IPS-11a (cell line): ENCODE measurements around the gene SLC39A8.

Experiments
- H3K4me3 ChIP-seq: one replicate; pipeline ENCODE4 v1.5.1; 2013; ENCODE audit warnings: low read depth, low read length, control low read depth

Gene SLC39A8

GRCh38 chr4:102234243-102234838 is 110.9 kb downstream of the SLC39A8 start:
- H3K4me3 ChIP-seq: no peak overlapping the region

GRCh38 chr4:102230194-102230593 is 115.1 kb downstream of the SLC39A8 start:
- no peak overlapping the region for H3K4me3 ChIP-seq

GRCh38 chr4:102227388-102227787 is 117.9 kb downstream of the SLC39A8 start:
- H3K4me3 ChIP-seq: no peak overlapping the region

GRCh38 chr4:102223461-102223860 is 121.8 kb downstream of the SLC39A8 start:
- no peak overlapping the region for H3K4me3 ChIP-seq

GRCh38 chr4:102222838-102223409 is 122.4 kb downstream of the SLC39A8 start:
- no peak overlapping the region for H3K4me3 ChIP-seq

- H3K4me3 ChIP-seq: no peak overlapping the region
These were observed 126.2 kb downstream of the SLC39A8 start for GRCh38 chr4:102219129-102219528.

- H3K4me3 ChIP-seq: no peak overlapping the region
These were observed 126.6 kb downstream of the SLC39A8 start for GRCh38 chr4:102218656-102219055.

GRCh38 chr4:102217775-102218355 is 127.4 kb downstream of the SLC39A8 start:
- H3K4me3 ChIP-seq: no peak overlapping the region

- no peak overlapping the region for H3K4me3 ChIP-seq
These were observed 127.9 kb downstream of the SLC39A8 start for GRCh38 chr4:102217345-102217744.

- H3K4me3 ChIP-seq: no peak overlapping the region
These were observed 128.6 kb downstream of the SLC39A8 start for GRCh38 chr4:102216666-102217065.

- no peak overlapping the region for H3K4me3 ChIP-seq
These were observed 132.3 kb downstream of the SLC39A8 start for GRCh38 chr4:102213031-102213430.
